ENCODE measurements around the gene SRRM3.
"Not testable (repeated sequence)": the region's sequence is repeated elsewhere in the genome, so short reads cannot be mapped to it uniquely, and the experiment has no call there.

DNA sequence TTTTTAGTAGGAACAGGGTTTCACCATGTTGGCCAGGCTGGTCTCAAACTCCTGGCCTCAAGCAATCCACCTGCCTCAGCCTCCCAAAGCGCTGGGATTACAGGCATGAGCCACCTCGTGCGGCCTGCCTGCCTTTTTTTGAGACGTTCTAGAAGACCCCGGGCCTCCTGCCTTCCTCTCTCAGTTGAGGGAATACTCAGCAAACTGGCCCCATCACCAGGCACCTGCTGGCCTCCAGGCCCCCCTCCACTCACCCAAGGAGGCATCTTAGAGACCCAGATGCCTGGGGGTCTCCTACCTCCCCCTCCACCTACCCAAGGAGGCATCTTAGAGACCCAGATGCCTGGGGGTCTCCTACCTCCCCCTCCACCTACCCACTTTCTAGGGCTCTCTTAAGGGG lies 91.2 kb downstream of the SRRM3 start:
- TF ChIP-seq, protein P1, sequence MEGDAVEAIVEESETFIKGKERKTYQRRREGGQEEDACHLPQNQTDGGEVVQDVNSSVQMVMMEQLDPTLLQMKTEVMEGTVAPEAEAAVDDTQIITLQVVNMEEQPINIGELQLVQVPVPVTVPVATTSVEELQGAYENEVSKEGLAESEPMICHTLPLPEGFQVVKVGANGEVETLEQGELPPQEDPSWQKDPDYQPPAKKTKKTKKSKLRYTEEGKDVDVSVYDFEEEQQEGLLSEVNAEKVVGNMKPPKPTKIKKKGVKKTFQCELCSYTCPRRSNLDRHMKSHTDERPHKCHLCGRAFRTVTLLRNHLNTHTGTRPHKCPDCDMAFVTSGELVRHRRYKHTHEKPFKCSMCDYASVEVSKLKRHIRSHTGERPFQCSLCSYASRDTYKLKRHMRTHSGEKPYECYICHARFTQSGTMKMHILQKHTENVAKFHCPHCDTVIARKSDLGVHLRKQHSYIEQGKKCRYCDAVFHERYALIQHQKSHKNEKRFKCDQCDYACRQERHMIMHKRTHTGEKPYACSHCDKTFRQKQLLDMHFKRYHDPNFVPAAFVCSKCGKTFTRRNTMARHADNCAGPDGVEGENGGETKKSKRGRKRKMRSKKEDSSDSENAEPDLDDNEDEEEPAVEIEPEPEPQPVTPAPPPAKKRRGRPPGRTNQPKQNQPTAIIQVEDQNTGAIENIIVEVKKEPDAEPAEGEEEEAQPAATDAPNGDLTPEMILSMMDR (IDR thresholded peaks at IDR 0.05; ENCODE audit: low read depth, low read length) = not testable (repeated sequence)
- TF ChIP-seq, protein P2, sequence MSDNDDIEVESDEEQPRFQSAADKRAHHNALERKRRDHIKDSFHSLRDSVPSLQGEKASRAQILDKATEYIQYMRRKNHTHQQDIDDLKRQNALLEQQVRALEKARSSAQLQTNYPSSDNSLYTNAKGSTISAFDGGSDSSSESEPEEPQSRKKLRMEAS (IDR thresholded peaks at IDR 0.05; ENCODE audit: low read depth, low read length) = not testable (repeated sequence)
- not testable (repeated sequence) for TF ChIP-seq POLR2A (IDR thresholded peaks at IDR 0.05; ENCODE audit: extremely low read depth, insufficient read length)

Measured in NB4 (cell line).